Right lobe of liver (tissue), 4 donors: ENCODE results near the gene ACP7.

Experiments
- POLR2A ChIP-seq: fragments of 450-650 bp; IDR thresholded peaks from one replicate; pipeline ENCODE4 v1.6.1; 2017; ENCODE audit warnings: antibody characterized with exemption, mild to moderate bottlenecking
- TF ChIP-seq, protein P1 (sequence below), 4 donors: fragments of 200-600 bp in 3 of 4; fragments of 450-650 bp in 1 of 4; IDR thresholded peaks; one replicate each; pipeline versions ENCODE4 v1.5.1 to v1.8.0; 2016 to 2022; ENCODE audit warnings: antibody characterized with exemption in 4 of 4, mild to moderate bottlenecking in 2 of 4
- donor health status: DM: no; HTN: no; CAD: no.
- donor health status: DM: no; HTN: no; CAD: no.
- donor health status: DM: no; HTN: yes; CAD: no.

DNA sequence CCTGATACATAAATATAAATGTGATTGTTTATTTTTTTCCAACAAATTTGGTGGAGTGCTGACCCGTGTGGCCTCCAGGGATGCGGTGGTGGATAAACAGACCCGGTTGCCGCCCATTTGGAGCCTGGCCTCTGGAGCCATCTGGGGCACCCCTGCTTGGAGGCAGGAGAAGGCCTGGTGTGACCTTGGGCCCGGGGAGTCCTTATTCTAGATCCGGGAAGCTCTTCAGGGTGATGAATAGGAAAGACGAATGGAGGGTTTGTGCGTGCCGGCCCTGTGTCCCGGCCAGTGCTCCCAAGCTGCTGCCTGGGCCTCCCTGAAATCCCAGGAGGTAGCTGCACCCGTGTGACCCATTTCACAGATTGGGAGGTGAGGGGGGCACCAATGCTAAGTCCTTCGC is 53.0 kb downstream of the ACP7 start:
- TF ChIP-seq, protein P1, sequence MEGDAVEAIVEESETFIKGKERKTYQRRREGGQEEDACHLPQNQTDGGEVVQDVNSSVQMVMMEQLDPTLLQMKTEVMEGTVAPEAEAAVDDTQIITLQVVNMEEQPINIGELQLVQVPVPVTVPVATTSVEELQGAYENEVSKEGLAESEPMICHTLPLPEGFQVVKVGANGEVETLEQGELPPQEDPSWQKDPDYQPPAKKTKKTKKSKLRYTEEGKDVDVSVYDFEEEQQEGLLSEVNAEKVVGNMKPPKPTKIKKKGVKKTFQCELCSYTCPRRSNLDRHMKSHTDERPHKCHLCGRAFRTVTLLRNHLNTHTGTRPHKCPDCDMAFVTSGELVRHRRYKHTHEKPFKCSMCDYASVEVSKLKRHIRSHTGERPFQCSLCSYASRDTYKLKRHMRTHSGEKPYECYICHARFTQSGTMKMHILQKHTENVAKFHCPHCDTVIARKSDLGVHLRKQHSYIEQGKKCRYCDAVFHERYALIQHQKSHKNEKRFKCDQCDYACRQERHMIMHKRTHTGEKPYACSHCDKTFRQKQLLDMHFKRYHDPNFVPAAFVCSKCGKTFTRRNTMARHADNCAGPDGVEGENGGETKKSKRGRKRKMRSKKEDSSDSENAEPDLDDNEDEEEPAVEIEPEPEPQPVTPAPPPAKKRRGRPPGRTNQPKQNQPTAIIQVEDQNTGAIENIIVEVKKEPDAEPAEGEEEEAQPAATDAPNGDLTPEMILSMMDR (IDR thresholded peaks at IDR 0.05), result no peak
- TF ChIP-seq POLR2A, result no peak
